IMR-90 (cell line): ENCODE results near the gene ENDOV. TPM values are rescaled to one million over a fixed set of nuclear protein-coding genes. Genes with fewer than 3 reads are reported as not detected.
A peak's percentile ranks its signal among the peaks of the same experiment; 100 is the strongest.

Source experiments
- ATAC-seq: fragments of 200-7000 bp; cut with Tn5 transposase; 2 replicates; pipeline ENCODE4 v1.9.1; 2020; ENCODE audit warnings: low read depth, mild to moderate bottlenecking, moderate library complexity
- BruUV-seq: library from RNA; stranded (reverse); fragments of 400-500 nt; replicated peaks from 2 replicates; lab custom pipeline; 2021; lab: Mats Ljungman, UMichigan
- CTCF ChIA-PET: fragments of 300-600 bp; formaldehyde crosslinking; extraction: SDS; loops from one replicate; lab custom pipeline; 2021; ENCODE audit warnings: antibody characterized with exemption; lab: Yijun Ruan, JAX
- POLR2A ChIA-PET: fragments of 300-600 bp; sonication (Branson Sonifier 250); formaldehyde crosslinking; loops from one replicate; lab custom pipeline; 2022; ENCODE audit warnings: antibody characterized with exemption; ENCODE audit not compliant: unreplicated experiment; lab: Charles Lee
- DNase-seq: peaks from one replicate; pipeline ENCODE4 v3.0.0; 2013
- H2AFZ ChIP-seq: replicated peaks from 2 replicates; pipeline ENCODE3; 2013; ENCODE audit warnings: low read length, mild to moderate bottlenecking; ENCODE audit not compliant: poor library complexity
- H2AK5ac ChIP-seq: 2 replicates; pipeline ENCODE4 v1.6.1; 2013; ENCODE audit warnings: low read depth, low read length, inconsistent platforms
- H2AK9ac ChIP-seq: replicated peaks from 2 replicates; pipeline ENCODE3; 2013; ENCODE audit warnings: mild to moderate bottlenecking, low read depth, low read length, moderate library complexity; ENCODE audit not compliant: poor library complexity
- H2BK120ac ChIP-seq: 2 replicates; pipeline ENCODE4 v1.6.1; 2013; ENCODE audit warnings: low read depth, low read length, inconsistent platforms
- H2BK15ac ChIP-seq: 3 replicates; pipeline ENCODE4 v1.6.1; 2013; ENCODE audit warnings: low read depth, low read length, inconsistent platforms
- H2BK20ac ChIP-seq: 2 replicates; pipeline ENCODE4 v1.6.1; 2013; ENCODE audit warnings: low read depth, mild to moderate bottlenecking, inconsistent platforms, low read length, moderate library complexity
- H2BK5ac ChIP-seq: 2 replicates; pipeline ENCODE4 v1.6.1; 2013; ENCODE audit warnings: mild to moderate bottlenecking, low read depth, low read length, inconsistent platforms; ENCODE audit not compliant: poor library complexity, severe bottlenecking
- H3K14ac ChIP-seq: replicated peaks from 2 replicates; pipeline ENCODE4 v1.6.1; 2013; ENCODE audit warnings: low read depth, low read length, inconsistent platforms
- H3K18ac ChIP-seq: 2 replicates; pipeline ENCODE4 v1.6.1; 2013; ENCODE audit warnings: low read depth, low read length, control low read depth
- H3K23ac ChIP-seq: 2 replicates; pipeline ENCODE4 v1.6.1; 2013; ENCODE audit warnings: low read depth, low read length, inconsistent platforms
- H3K27ac ChIP-seq: 2 replicates; pipeline ENCODE4 v1.5.1; 2013; ENCODE audit warnings: mild to moderate bottlenecking, control low read depth, low read length; ENCODE audit not compliant: insufficient read depth
- H3K27me3 ChIP-seq: 2 replicates; pipeline ENCODE4 v1.6.1; 2013; ENCODE audit warnings: low read length; ENCODE audit not compliant: control insufficient read depth, insufficient read depth
- H3K36me3 ChIP-seq: 2 replicates; pipeline ENCODE4 v1.6.1; 2013; ENCODE audit warnings: low read length, mixed read lengths; ENCODE audit not compliant: control insufficient read depth, insufficient read depth
- H3K4ac ChIP-seq: 2 replicates; pipeline ENCODE4 v1.6.1; 2013; ENCODE audit warnings: low read depth, low read length, inconsistent platforms
- H3K4me1 ChIP-seq: 2 replicates; pipeline ENCODE4 v1.6.1; 2013; ENCODE audit warnings: low read length, mixed read lengths; ENCODE audit not compliant: control insufficient read depth, insufficient read depth
- H3K4me2 ChIP-seq: 2 replicates; pipeline ENCODE4 v1.6.1; 2013; ENCODE audit warnings: low read depth, mild to moderate bottlenecking, control low read depth, low read length, moderate library complexity
- H3K4me3 ChIP-seq: 2 replicates; pipeline ENCODE4 v1.5.1; 2013; ENCODE audit warnings: low read depth, mild to moderate bottlenecking, control low read depth, low read length, moderate library complexity; ENCODE audit not compliant: insufficient read depth
- H3K56ac ChIP-seq: 2 replicates; pipeline ENCODE4 v1.6.1; 2013; ENCODE audit warnings: low read length, inconsistent platforms; ENCODE audit not compliant: insufficient read depth; ENCODE audit errors: extremely low read depth
- H3K79me1 ChIP-seq, 2 experiments: 2 replicates each; pipeline ENCODE4 v1.6.1; 2013; ENCODE audit warnings: low read length in 2 of 2, inconsistent platforms in 1 of 2, low read depth in 1 of 2
- H3K9ac ChIP-seq: 2 replicates; pipeline ENCODE4 v1.6.1; 2013; ENCODE audit warnings: low read depth, low read length, control low read depth
- H3K9me1 ChIP-seq: 2 replicates; pipeline ENCODE4 v1.6.1; 2013; ENCODE audit warnings: low read length, inconsistent platforms; ENCODE audit not compliant: insufficient read depth
- H3K9me3 ChIP-seq: 2 replicates; pipeline ENCODE4 v1.6.1; 2013; ENCODE audit warnings: low read length; ENCODE audit not compliant: control insufficient read depth, insufficient read depth
- H4K20me1 ChIP-seq: 2 replicates; pipeline ENCODE4 v1.6.1; 2013; ENCODE audit warnings: low read length, inconsistent platforms; ENCODE audit not compliant: insufficient read depth
- H4K5ac ChIP-seq: 2 replicates; pipeline ENCODE4 v1.6.1; 2013; ENCODE audit warnings: mild to moderate bottlenecking, low read depth, low read length, control low read depth
- H4K8ac ChIP-seq, 2 experiments: 2 replicates each; pipeline ENCODE4 v1.6.1; 2013; ENCODE audit warnings: low read depth in 2 of 2, low read length in 2 of 2, control low read depth in 1 of 2, inconsistent platforms in 1 of 2
- H4K91ac ChIP-seq: 2 replicates; pipeline ENCODE4 v1.6.1; 2013; ENCODE audit warnings: low read depth, low read length, inconsistent platforms; ENCODE audit not compliant: insufficient read depth
- CEBPB ChIP-seq: IDR thresholded peaks from 2 replicates; pipeline ENCODE4 v1.6.1; 2012; ENCODE audit warnings: low read depth, low read length, improper control_type of control experiment
- MAZ ChIP-seq: IDR thresholded peaks from 2 replicates; pipeline ENCODE4 v1.6.1; 2012; ENCODE audit warnings: low read depth, mild to moderate bottlenecking, low read length, improper control_type of control experiment, moderate library complexity, borderline replicate concordance
- MXI1 ChIP-seq: IDR thresholded peaks from 2 replicates; pipeline ENCODE4 v1.6.1; 2012; ENCODE audit warnings: low read depth, mild to moderate bottlenecking, low read length, moderate library complexity, borderline replicate concordance
- RAD21 ChIP-seq: IDR thresholded peaks from 2 replicates; pipeline ENCODE4 v1.6.1; 2012; ENCODE audit warnings: low read length, improper control_type of control experiment
- SMC3 ChIP-seq: fragments of 150-350 bp; IDR thresholded peaks from 2 replicates; pipeline ENCODE4 v1.6.1; 2016; ENCODE audit warnings: low read depth, mild to moderate bottlenecking, antibody characterized with exemption, low read length, moderate library complexity
- WGBS, 2 experiments: methylation state at CpG; one replicate each; pipeline versions ENCODE4 v1.1.5 to v1.1.7; 2013; ENCODE audit warnings: missing lambda C conversion rate in 2 of 2; ENCODE audit not compliant: insufficient read length in 1 of 2; ENCODE audit errors: extremely low coverage in 2 of 2; 5-methylcytosine and 5-hydroxymethylcytosine counted together
- dilution Hi-C: fragments of 300-500 bp; cut with HindIII; formaldehyde crosslinking; loops from one replicate; pipeline ENCODE4 v1.14.3; 2018; ENCODE audit warnings: low sequenced_read_pairs; ENCODE audit not compliant: unreplicated experiment
- in situ Hi-C: fragments of 300-500 bp; cut with MboI; formaldehyde crosslinking; loops from 3 replicates; pipeline ENCODE4 v1.14.3; 2019; ENCODE audit warnings: low sequenced_read_pairs, inconsistent platforms, mixed read lengths
- intact Hi-C: fragments of 100-400 bp; cut with micrococcal nuclease; formaldehyde crosslinking; loops from 2 replicates; pipeline ENCODE4 v1.10.0; 2022
- polyA plus RNA-seq, 3 experiments: library from polyadenylated mRNA; depleted of rRNA; stranded (reverse); fragments of >200 nt; gene quantifications; 2 replicates each; pipeline ENCODE4 v1.2.3, GENCODE V29; 2012; ENCODE audit warnings: low replicate concordance in 1 of 3
- total RNA-seq: library from RNA; depleted of rRNA; stranded (reverse); fragments of >200 nt; gene quantifications from 2 replicates; pipeline ENCODE4 v1.2.3, GENCODE V29; 2012
- TF ChIP-seq, protein P1 (sequence below): conservative IDR thresholded peaks from 2 replicates; pipeline ENCODE4 v1.5.1; 2012; ENCODE audit warnings: mild to moderate bottlenecking, low read depth, low read length, improper control_type of control experiment
- TF ChIP-seq, protein P2 (sequence below): fragments of 150-350 bp; IDR thresholded peaks from 2 replicates; pipeline ENCODE4 v1.6.1; 2017; ENCODE audit warnings: mild to moderate bottlenecking, antibody characterized with exemption, low read length, low read depth

The ENDOV gene
- total and polyA plus RNA-seq, 2 of the 4 experiments (the other 2 are of a cell fraction): 15.1 to 30.3 TPM

DNA sequence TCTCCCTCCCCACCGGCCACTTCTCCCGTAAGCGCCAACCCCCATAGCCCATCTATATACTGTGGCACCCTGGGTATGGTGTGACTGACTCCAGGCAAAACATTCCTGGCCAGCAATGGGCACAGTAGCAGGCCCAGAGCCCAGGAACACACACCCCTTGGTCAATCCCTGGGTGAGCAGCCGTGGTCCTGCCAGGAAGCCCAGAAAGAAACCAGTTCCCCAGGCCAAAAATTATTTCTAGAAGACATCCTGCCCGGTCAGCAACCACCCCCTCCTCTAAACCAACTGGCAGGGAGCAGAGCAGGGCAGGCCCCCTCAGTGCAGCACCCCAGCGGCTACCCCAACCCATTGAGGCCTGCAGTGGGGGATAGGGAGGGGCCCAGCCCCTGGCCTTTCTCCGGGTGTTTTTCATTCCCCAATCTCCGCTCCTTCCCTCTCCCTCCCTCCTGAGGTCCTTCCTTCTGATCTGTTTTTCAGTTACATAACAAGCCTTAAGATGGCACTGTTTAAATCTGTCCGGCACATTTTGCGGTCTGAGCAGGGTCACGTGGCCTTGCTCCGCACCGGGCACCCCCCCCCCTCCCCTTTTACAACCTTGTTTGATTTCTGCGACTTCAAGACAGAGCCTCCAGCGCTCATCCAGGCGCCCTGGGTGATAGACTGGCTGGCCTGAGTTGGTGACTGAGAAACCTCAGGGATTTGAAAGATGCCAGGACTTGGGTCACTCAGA, 59.4 kb downstream of the ENDOV start:
- Histone ChIP-seq H3K79me1 (peaks cover 0 to 15% of the 10 kb centered on the region in 2 experiments; a peak in 1 of 4 replicates), H3K9me3 (no peaks in the 10 kb centered on the region), H3K18ac (no peak overlapping the region), H3K4me2 (peak overlapping the region; percentile 18), H3K27ac (no peak overlapping the region), H3K4me1 (peaks cover 4% of the 10 kb centered on the region; the same call in 1 of the 2 replicates), H3K4me3 (peak overlapping the region; percentile 31), H2AK5ac (no peak overlapping the region), H4K5ac (no peak overlapping the region), H3K9ac (no peak overlapping the region), H4K8ac (no peak overlapping the region), H3K56ac (no peak overlapping the region; the same call in 1 of the 2 replicates), H3K36me3 (0 out of 2 replicates have a peak, but pooled peaks cover under 1% of the 10 kb centered on the region), H3K14ac (no peak overlapping the region; the same call in 1 of the 2 replicates), H2BK20ac (no peak overlapping the region), H2BK5ac (no peak overlapping the region), H3K4ac (no peak overlapping the region), H3K23ac (no peak overlapping the region), H4K20me1 (peaks cover 44% of the 10 kb centered on the region), H3K9me1 (peaks cover 2% of the 10 kb centered on the region; the same call in 1 of the 2 replicates), H2AFZ (peak overlapping the region; percentile 46), H2AK9ac (peak overlapping the region; percentile 37), H2BK120ac (no peak overlapping the region), H3K27me3 (peaks cover 39% of the 10 kb centered on the region), H4K91ac (no peak overlapping the region), H2BK15ac (no peak overlapping the region)
- in situ Hi-C loops: no loop called here
- TF ChIP-seq RAD21 (no peak; the same call in 1 of the 2 replicates), MAZ (no peak; the same call in 1 of the 2 replicates), CEBPB (no peak), MXI1 (no peak), SMC3 (no peak)
- TF ChIP-seq, protein P1, sequence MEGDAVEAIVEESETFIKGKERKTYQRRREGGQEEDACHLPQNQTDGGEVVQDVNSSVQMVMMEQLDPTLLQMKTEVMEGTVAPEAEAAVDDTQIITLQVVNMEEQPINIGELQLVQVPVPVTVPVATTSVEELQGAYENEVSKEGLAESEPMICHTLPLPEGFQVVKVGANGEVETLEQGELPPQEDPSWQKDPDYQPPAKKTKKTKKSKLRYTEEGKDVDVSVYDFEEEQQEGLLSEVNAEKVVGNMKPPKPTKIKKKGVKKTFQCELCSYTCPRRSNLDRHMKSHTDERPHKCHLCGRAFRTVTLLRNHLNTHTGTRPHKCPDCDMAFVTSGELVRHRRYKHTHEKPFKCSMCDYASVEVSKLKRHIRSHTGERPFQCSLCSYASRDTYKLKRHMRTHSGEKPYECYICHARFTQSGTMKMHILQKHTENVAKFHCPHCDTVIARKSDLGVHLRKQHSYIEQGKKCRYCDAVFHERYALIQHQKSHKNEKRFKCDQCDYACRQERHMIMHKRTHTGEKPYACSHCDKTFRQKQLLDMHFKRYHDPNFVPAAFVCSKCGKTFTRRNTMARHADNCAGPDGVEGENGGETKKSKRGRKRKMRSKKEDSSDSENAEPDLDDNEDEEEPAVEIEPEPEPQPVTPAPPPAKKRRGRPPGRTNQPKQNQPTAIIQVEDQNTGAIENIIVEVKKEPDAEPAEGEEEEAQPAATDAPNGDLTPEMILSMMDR: peak; percentile 24
- TF ChIP-seq, protein P2, sequence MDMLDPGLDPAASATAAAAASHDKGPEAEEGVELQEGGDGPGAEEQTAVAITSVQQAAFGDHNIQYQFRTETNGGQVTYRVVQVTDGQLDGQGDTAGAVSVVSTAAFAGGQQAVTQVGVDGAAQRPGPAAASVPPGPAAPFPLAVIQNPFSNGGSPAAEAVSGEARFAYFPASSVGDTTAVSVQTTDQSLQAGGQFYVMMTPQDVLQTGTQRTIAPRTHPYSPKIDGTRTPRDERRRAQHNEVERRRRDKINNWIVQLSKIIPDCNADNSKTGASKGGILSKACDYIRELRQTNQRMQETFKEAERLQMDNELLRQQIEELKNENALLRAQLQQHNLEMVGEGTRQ: peak; percentile 84
- DNase-seq (peak; percentile 53), ATAC-seq (peak; percentile 28)
- no TSS peak for BruUV-seq
- dilution Hi-C loops: no loop called here
- intact Hi-C loops: loop anchor here (5.0 to 10.0 kb wide), 2 partner anchors 47 to 380 kb away; no protein-coding TSS in a partner anchor
- 2% methylated on average over 8 of the region's 16 CpGs; no CpG with 5 or more reads in 1 of the 2 experiments for WGBS, 2 experiments
- POLR2A ChIA-PET: no interaction called here
- CTCF ChIA-PET: interaction anchor here (1.0 kb wide), 1 partner anchor 452 kb away, joined by 4 read pairs; no protein-coding TSS in a partner anchor
